Naive thymus-derived CD4-positive, alpha-beta T cell (primary cell): ENCODE results near the gene PRPF6. TPM values are rescaled to one million over a fixed set of nuclear protein-coding genes. Genes with fewer than 3 reads are reported as not detected.

ENCODE experiments used
- ATAC-seq: fragments of 150-1000 bp; cut with Tn5 transposase; 2 replicates; pipeline ENCODE4 v1.10.0; 2021; ENCODE audit warnings: mild to moderate bottlenecking, moderate library complexity
- CTCF ChIA-PET: fragments of 350-600 bp; sonication (Branson Sonifier 250); formaldehyde crosslinking; loops from one replicate; lab custom pipeline; 2021; ENCODE audit warnings: antibody characterized with exemption; lab: Charles Lee
- POLR2A ChIA-PET: fragments of 350-600 bp; sonication (Branson Sonifier 250); formaldehyde crosslinking; loops from one replicate; lab custom pipeline; 2021; ENCODE audit warnings: antibody characterized with exemption, inconsistent platforms; lab: Charles Lee
- DNase-seq, 9 donors: peaks; one replicate each; pipeline versions ENCODE4 v3.0.0 to v3.0.0-alpha.2; 2020 to 2022; ENCODE audit warnings: mixed read lengths in 1 of 9
- H3K27ac ChIP-seq: one replicate; pipeline ENCODE4 v1.7.0; 2013; ENCODE audit warnings: mild to moderate bottlenecking, low read depth, low read length, moderate library complexity
- H3K27me3 ChIP-seq, 2 donors: one replicate each; pipeline ENCODE4 v1.7.0; 2013; ENCODE audit warnings: low read length in 2 of 2, mild to moderate bottlenecking in 2 of 2, moderate library complexity in 2 of 2; ENCODE audit not compliant: control insufficient read depth in 2 of 2, insufficient read depth in 2 of 2
- H3K36me3 ChIP-seq, 3 experiments: 1 replicate in 2 of 3; 2 replicates in 1 of 3; pipeline ENCODE4 v1.7.0; 2013; ENCODE audit warnings: low read length in 3 of 3, mild to moderate bottlenecking in 3 of 3, moderate library complexity in 1 of 3; ENCODE audit not compliant: insufficient read depth in 3 of 3, control insufficient read depth in 2 of 3
- H3K4me1 ChIP-seq, 2 donors: one replicate each; pipeline ENCODE4 v1.7.0; 2013; ENCODE audit warnings: low read length in 2 of 2, mild to moderate bottlenecking in 2 of 2, moderate library complexity in 1 of 2; ENCODE audit not compliant: control insufficient read depth in 2 of 2, insufficient read depth in 2 of 2
- H3K4me3 ChIP-seq: 2 replicates; pipeline ENCODE4 v1.7.0; 2013; ENCODE audit warnings: mild to moderate bottlenecking, low read length
- H3K9me3 ChIP-seq, 3 experiments: 1 replicate in 2 of 3; 2 replicates in 1 of 3; pipeline ENCODE4 v1.7.0; 2013; ENCODE audit warnings: low read length in 3 of 3; ENCODE audit not compliant: control insufficient read depth in 2 of 3
- H3K27ac Mint-ChIP-seq, 9 donors: one replicate each; pipeline ENCODE4 v1.8.0; 2020 to 2022; ENCODE audit warnings: mixed read lengths in 9 of 9, mild to moderate bottlenecking in 8 of 9, moderate library complexity in 5 of 9, inconsistent platforms in 2 of 9
- H3K27me3 Mint-ChIP-seq, 5 donors: one replicate each; pipeline ENCODE4 v1.8.0; 2021 to 2022; ENCODE audit warnings: mixed read lengths in 5 of 5, mild to moderate bottlenecking in 1 of 5
- H3K36me3 Mint-ChIP-seq, 5 donors: one replicate each; pipeline ENCODE4 v1.8.0; 2020 to 2022; ENCODE audit warnings: mixed read lengths in 5 of 5, mild to moderate bottlenecking in 3 of 5, inconsistent platforms in 1 of 5
- H3K4me1 Mint-ChIP-seq, 7 donors: one replicate each; pipeline ENCODE4 v1.8.0; 2020 to 2022; ENCODE audit warnings: mixed read lengths in 7 of 7, mild to moderate bottlenecking in 3 of 7, inconsistent platforms in 1 of 7
- H3K4me3 Mint-ChIP-seq, 10 donors: one replicate each; pipeline ENCODE4 v1.8.0; 2020 to 2022; ENCODE audit warnings: mild to moderate bottlenecking in 10 of 10, mixed read lengths in 10 of 10, moderate library complexity in 6 of 10, inconsistent platforms in 2 of 10
- H3K9me3 Mint-ChIP-seq, 11 donors: one replicate each; pipeline ENCODE4 v1.8.0; 2020 to 2022; ENCODE audit warnings: mixed read lengths in 11 of 11, mild to moderate bottlenecking in 4 of 11, inconsistent platforms in 1 of 11, moderate library complexity in 1 of 11
- intact Hi-C, 2 donors: fragments of 100-400 bp; cut with micrococcal nuclease; formaldehyde crosslinking; loops; one replicate each; pipeline ENCODE4 v1.15.1; 2023
- microRNA-seq: library from miRNA; unstranded; fragments of <30 nt; microRNA quantifications from one replicate; pipeline ENCODE4 v1.2.0, GENCODE V29; 2022; ENCODE audit warnings: borderline microRNAs expressed
- polyA plus RNA-seq, 2 donors: library from polyadenylated mRNA; unstranded; fragments of 300-500 nt; fragmentation: Illumina TruSeq; gene quantifications; one replicate each; pipeline ENCODE4 v1.2.3, GENCODE V29; 2021
- total RNA-seq, 6 experiments: library from RNA in 5 of 6; stranded (reverse) in 5 of 6; gene quantifications; 1 replicate in 5 of 6; 2 replicates in 1 of 6; pipeline ENCODE4 v1.2.3 and lab custom pipeline; 2021 to 2026

Gene PRPF6
- total and polyA plus RNA-seq, 7 experiments from 2014 or later: 71.2 to 127 (median 86.9) TPM

- Mint-ChIP-seq H3K36me3 (peaks cover 0 to 9% (median 0%) of the 10 kb centered on the region in 5 donors), H3K9me3 (peaks cover 0 to 5% (median 0%) of the 10 kb centered on the region in 11 donors), H3K4me3 (peak overlapping the region; percentile 75 to 90 (median 82)), H3K4me1 (peaks cover 22 to 51% (median 39%) of the 10 kb centered on the region in 7 donors), H3K27ac (peak overlapping the region in 8 of 9 donors; percentile 72 to 94 (median 82)), H3K27me3 (peaks cover 0 to 32% (median 0%) of the 10 kb centered on the region in 5 donors)
- Histone ChIP-seq H3K27me3 (no peaks in the 10 kb centered on the region), H3K4me1 (peaks cover 22 to 35% of the 10 kb centered on the region in 2 donors), H3K36me3 (peaks cover 0 to 11% (median 0%) of the 10 kb centered on the region in 3 experiments), H3K27ac (peak overlapping the region; percentile 71), H3K4me3 (no peak overlapping the region), H3K9me3 (no peaks in the 10 kb centered on the region)
- ChIA-PET CTCF (interaction anchor here (0.9 to 1.7 kb wide), 3 partner anchors 39 to 108 kb away, joined by 3 to 8 read pairs (median 3); no protein-coding TSS in a partner anchor), POLR2A (interaction anchor here (0.6 to 4.0 kb wide), 3 partner anchors 19 to 447 kb away, joined by 3 to 26 read pairs (median 3); no protein-coding TSS in a partner anchor)
- intact Hi-C loops: loop anchor here in 1 of 2 donors (5.0 kb wide), 1 partner anchor 176 kb away; the partner anchor contains the start of gene PCMTD2
- DNase-seq: no peak
- ATAC-seq: no peak
Observed at GRCh38 chr20:64080813-64081623, 100.1 kb downstream of the PRPF6 start.

- ChIA-PET POLR2A (interaction anchor here (0.6 to 4.0 kb wide), 3 partner anchors 18 to 447 kb away, joined by 3 to 26 read pairs (median 3); no protein-coding TSS in a partner anchor), CTCF (interaction anchor here (1.7 kb wide), 1 partner anchor 39 kb away, joined by 8 read pairs; no protein-coding TSS in a partner anchor)
- H3K4me1 Mint-ChIP-seq: peaks cover 22 to 49% (median 39%) of the 10 kb centered on the region in 7 donors
- Histone ChIP-seq H3K4me1 (peaks cover 18 to 29% of the 10 kb centered on the region in 2 donors), H3K27ac (peak overlapping the region; percentile 35), H3K36me3 (peaks cover 0 to 5% (median 0%) of the 10 kb centered on the region in 3 experiments), H3K9me3 (no peaks in the 10 kb centered on the region), H3K27me3 (no peaks in the 10 kb centered on the region), H3K4me3 (no peak overlapping the region)
- DNase-seq (no peak), ATAC-seq (no peak)
- peak overlapping the region in 9 of 10 donors; percentile 30 to 84 (median 66) for H3K4me3 Mint-ChIP-seq
- H3K36me3 Mint-ChIP-seq: peaks cover 0 to 9% (median 0%) of the 10 kb centered on the region in 5 donors
- H3K9me3 Mint-ChIP-seq: peaks cover 0 to 7% (median 0%) of the 10 kb centered on the region in 11 donors
- H3K27ac Mint-ChIP-seq: peak overlapping the region; percentile 11 to 85 (median 55)
- H3K27me3 Mint-ChIP-seq: peaks cover 0 to 37% (median 0%) of the 10 kb centered on the region in 5 donors
- intact Hi-C loops: loop anchor here in 1 of 2 donors (5.0 kb wide), 1 partner anchor 176 kb away; the partner anchor contains the start of gene PCMTD2
Observed at GRCh38 chr20:64081624-64081964, 100.7 kb downstream of the PRPF6 start.

- ChIA-PET CTCF (interaction anchor here (1.7 to 3.0 kb wide), 2 partner anchors 38 to 102 kb away, joined by 4 to 55 read pairs; partner anchors contain the start of gene PRPF6), POLR2A (interaction anchor here (2.5 kb wide), 1 partner anchor 38 kb away, joined by 11 read pairs; no protein-coding TSS in a partner anchor)
- Mint-ChIP-seq H3K9me3 (peaks cover 0 to 9% (median 0%) of the 10 kb centered on the region in 11 donors), H3K27ac (peak overlapping the region in 8 of 9 donors; percentile 11 to 79 (median 50)), H3K36me3 (peaks cover 0 to 8% (median 0%) of the 10 kb centered on the region in 5 donors), H3K4me3 (peak overlapping the region; percentile 53 to 83 (median 68)), H3K4me1 (peaks cover 22 to 45% (median 36%) of the 10 kb centered on the region in 7 donors), H3K27me3 (peaks cover 0 to 39% (median 0%) of the 10 kb centered on the region in 5 donors)
- ATAC-seq: no peak
- Histone ChIP-seq H3K27ac (peak overlapping the region; percentile 35), H3K36me3 (peaks cover 0 to 5% (median 0%) of the 10 kb centered on the region in 3 experiments), H3K4me3 (no peak overlapping the region), H3K9me3 (no peaks in the 10 kb centered on the region), H3K27me3 (no peaks in the 10 kb centered on the region), H3K4me1 (peaks cover 11 to 23% of the 10 kb centered on the region in 2 donors)
- DNase-seq: no peak
- intact Hi-C loops: loop anchor here in 1 of 2 donors (2.0 to 5.0 kb wide), 2 partner anchors 21 to 175 kb away; partner anchors contain the start of gene PCMTD2
Observed at GRCh38 chr20:64082126-64082731, 101.3 kb downstream of the PRPF6 start.

Small RNA genes within 50 kb of the gene (microRNA-seq; reads per million reads assigned to microRNA genes)
- gene MIR1914 (not detected), gene MIR647 (not detected), gene MIR6813 (not detected)

Other genes starting within 250 kb of the PRPF6 start
- gene LIME1, start 244.5 kb upstream of the PRPF6 start, total RNA-seq: 100 to 1,000 TPM in 3 of 5 experiments, 10 to 100 TPM in 2; 96.8 to 118 (median 103) TPM
- 100 to 1,000 TPM; 205 to 366 TPM for gene LIME1, start 244.5 kb upstream of the PRPF6 start, polyA plus RNA-seq
- gene SLC2A4RG, start 241.4 kb upstream of the PRPF6 start, total RNA-seq: 100 to 1,000 TPM in 3 of 5 experiments, 10 to 100 TPM in 2; 88.7 to 136 (median 111) TPM
- gene SLC2A4RG, start 241.4 kb upstream of the PRPF6 start, polyA plus RNA-seq: 1 to 10 TPM; 3.0 to 4.6 TPM
- 1 to 10 TPM in 1 of 5 experiments, under 1 TPM in 3, not detected in 1; 0.05 to 1.7 (median 0.21) TPM for gene ZBTB46, start 149.9 kb upstream of the PRPF6 start, total RNA-seq
- gene ZBTB46, start 149.9 kb upstream of the PRPF6 start, polyA plus RNA-seq: under 1 TPM; 0.03 to 0.04 TPM
- gene ABHD16B, start 119.6 kb upstream of the PRPF6 start, total RNA-seq: under 1 TPM in 1 of 5 experiments, not detected in 4; 0.24 TPM
- 1 to 10 TPM in 1 of 2 donors, under 1 TPM in 1; 0.65 to 1.1 TPM for gene ABHD16B, start 119.6 kb upstream of the PRPF6 start, polyA plus RNA-seq
- gene TPD52L2, start 115.9 kb upstream of the PRPF6 start, total RNA-seq: 10 to 100 TPM; 33.7 to 56.8 (median 43.2) TPM
- 10 to 100 TPM; 67.4 to 84.0 TPM for gene TPD52L2, start 115.9 kb upstream of the PRPF6 start, polyA plus RNA-seq
- gene DNAJC5, start 86.0 kb upstream of the PRPF6 start, total RNA-seq: 10 to 100 TPM; 35.5 to 56.8 (median 50.3) TPM
- gene DNAJC5, start 86.0 kb upstream of the PRPF6 start, polyA plus RNA-seq: 1 to 10 TPM; 7.5 to 7.6 TPM
- gene UCKL1, start 24.7 kb upstream of the PRPF6 start, total RNA-seq: 10 to 100 TPM; 42.0 to 49.0 (median 46.6) TPM
- 10 to 100 TPM; 20.5 to 33.0 TPM for gene UCKL1, start 24.7 kb upstream of the PRPF6 start, polyA plus RNA-seq
- gene ZNF512B, start 11.2 kb upstream of the PRPF6 start, total RNA-seq: 10 to 100 TPM; 17.7 to 29.8 (median 26.3) TPM
- gene ZNF512B, start 11.2 kb upstream of the PRPF6 start, polyA plus RNA-seq: 1 to 10 TPM; 1.1 to 2.4 TPM
- gene SAMD10, start 1.5 kb upstream of the PRPF6 start, total RNA-seq: 10 to 100 TPM; 10.2 to 37.8 (median 22.7) TPM
- 10 to 100 TPM; 11.5 to 14.2 TPM for gene SAMD10, start 1.5 kb upstream of the PRPF6 start, polyA plus RNA-seq
- 10 to 100 TPM in 3 of 5 experiments, 1 to 10 TPM in 2; 4.7 to 24.6 (median 12.5) TPM for gene C20orf204, start 55.0 kb downstream of the PRPF6 start, total RNA-seq
- under 1 TPM in 1 of 2 donors, not detected in 1; 0.39 TPM for gene C20orf204, start 55.0 kb downstream of the PRPF6 start, polyA plus RNA-seq
- gene SOX18, start 68.5 kb downstream of the PRPF6 start, total RNA-seq: 1 to 10 TPM in 1 of 5 experiments, under 1 TPM in 1, not detected in 3; 0.20 to 1.7 TPM
- not detected for gene SOX18, start 68.5 kb downstream of the PRPF6 start, polyA plus RNA-seq
- gene TCEA2, start 82.1 kb downstream of the PRPF6 start, total RNA-seq: 10 to 100 TPM; 35.5 to 73.2 (median 47.3) TPM
- gene TCEA2, start 82.1 kb downstream of the PRPF6 start, polyA plus RNA-seq: 10 to 100 TPM; 22.2 to 33.2 TPM
- 10 to 100 TPM; 21.8 to 93.4 (median 23.6) TPM for gene RGS19, start 98.4 kb downstream of the PRPF6 start, total RNA-seq
- 10 to 100 TPM; 55.2 to 66.8 TPM for gene RGS19, start 98.4 kb downstream of the PRPF6 start, polyA plus RNA-seq
- gene OPRL1, start 99.0 kb downstream of the PRPF6 start, total RNA-seq: 1 to 10 TPM in 3 of 5 experiments, under 1 TPM in 2; 0.75 to 6.1 (median 1.1) TPM
- gene OPRL1, start 99.0 kb downstream of the PRPF6 start, polyA plus RNA-seq: 1 to 10 TPM in 1 of 2 donors, under 1 TPM in 1; 0.18 to 1.3 TPM
- gene LKAAEAR1, start 103.3 kb downstream of the PRPF6 start, total RNA-seq: under 1 TPM in 2 of 5 experiments, not detected in 3; 0.48 to 0.71 TPM
- gene LKAAEAR1, start 103.3 kb downstream of the PRPF6 start, polyA plus RNA-seq: under 1 TPM; 0.47 to 0.75 TPM
- gene NPBWR2, start 126.4 kb downstream of the PRPF6 start, total RNA-seq: not detected
- gene NPBWR2, start 126.4 kb downstream of the PRPF6 start, polyA plus RNA-seq: not detected
- not detected for gene MYT1, start 183.3 kb downstream of the PRPF6 start, total RNA-seq
- not detected for gene MYT1, start 183.3 kb downstream of the PRPF6 start, polyA plus RNA-seq